SK-N-SH (cell line): ENCODE data around the gene SAMM50. TPM values are rescaled to one million over a fixed set of nuclear protein-coding genes. Genes with fewer than 3 reads are reported as not detected.

Experiments used
- CTCF ChIA-PET: fragments of 300-600, 350-600 bp; formaldehyde crosslinking; extraction: SDS; loops from one replicate; lab custom pipeline; 2021; lab: Yijun Ruan, JAX
- POLR2A ChIA-PET: fragments of 350-600 bp; sonication (Branson Sonifier 250); formaldehyde crosslinking; extraction: SDS; loops from one replicate; lab custom pipeline; 2020; ENCODE audit warnings: antibody characterized with exemption, inconsistent platforms; lab: Yijun Ruan, JAX
- DNase-seq: peaks from one replicate; pipeline ENCODE4 v3.0.0; 2012
- H2AFZ ChIP-seq: fragments of 200-600 bp; sonication (generic); 2 replicates; pipeline ENCODE4 v1.8.1; 2016; ENCODE audit warnings: antibody characterized with exemption, mild to moderate bottlenecking, low read depth
- H3F3A ChIP-seq: fragments of 200-600 bp; sonication (generic); replicated peaks from 2 replicates; pipeline ENCODE3; 2016; ENCODE audit warnings: antibody characterized with exemption, mild to moderate bottlenecking; ENCODE audit not compliant: insufficient read depth
- H3K27ac ChIP-seq, 2 experiments: fragments of 200-500 bp in 1 of 2; fragments of 200-600 bp in 1 of 2; sonication (Bioruptor generic) in 1 of 2; sonication (generic), shearing (Covaris generic) in 1 of 2; 2 replicates each; pipeline versions ENCODE4 v1.5.1 to v1.6.1; 2014 to 2016; ENCODE audit warnings: low read depth in 2 of 2, inconsistent platforms in 1 of 2, low read length in 1 of 2, mild to moderate bottlenecking in 1 of 2, mixed read lengths in 1 of 2
- H3K27me3 ChIP-seq: fragments of 200-600 bp; sonication (generic), shearing (Covaris generic); 2 replicates; pipeline ENCODE4 v1.6.1; 2016; ENCODE audit warnings: mixed run types; ENCODE audit not compliant: insufficient read depth
- H3K36me3 ChIP-seq, 2 experiments: fragments of 200-500 bp in 1 of 2; fragments of 200-600 bp in 1 of 2; sonication (Bioruptor generic) in 1 of 2; sonication (generic) in 1 of 2; replicated peaks in 1 of 2; 2 replicates each; pipeline versions ENCODE3 to v1.5.1; 2014 to 2016; ENCODE audit warnings: low read length in 1 of 2, mild to moderate bottlenecking in 1 of 2; ENCODE audit not compliant: insufficient read depth in 2 of 2, control insufficient read depth in 1 of 2
- H3K4me1 ChIP-seq, 2 experiments: fragments of 200-500 bp in 1 of 2; fragments of 200-600 bp in 1 of 2; sonication (Bioruptor generic) in 1 of 2; sonication (generic), shearing (Covaris generic) in 1 of 2; 2 replicates each; pipeline versions ENCODE4 v1.5.1 to v1.6.1; 2014 to 2016; ENCODE audit warnings: low read depth in 1 of 2, low read length in 1 of 2, mixed run types in 1 of 2; ENCODE audit not compliant: insufficient read depth in 2 of 2, control insufficient read depth in 1 of 2
- H3K4me2 ChIP-seq: fragments of 200-600 bp; sonication (generic), shearing (Covaris generic); 2 replicates; pipeline ENCODE4 v1.6.1; 2017; ENCODE audit warnings: mixed run types
- H3K4me3 ChIP-seq, 2 experiments: fragments of 200-500 bp in 1 of 2; fragments of 200-600 bp in 1 of 2; sonication (Bioruptor generic) in 1 of 2; sonication (generic), shearing (Covaris generic) in 1 of 2; 2 replicates each; pipeline versions ENCODE4 v1.5.1 to v1.8.1; 2014 to 2016; ENCODE audit warnings: low read depth in 2 of 2, inconsistent platforms in 1 of 2, low read length in 1 of 2, mild to moderate bottlenecking in 1 of 2, mixed read lengths in 1 of 2, moderate library complexity in 1 of 2
- H3K79me2 ChIP-seq: fragments of 200-600 bp; sonication (generic); 2 replicates; pipeline ENCODE4 v1.8.1; 2017; ENCODE audit warnings: mild to moderate bottlenecking; ENCODE audit not compliant: insufficient read depth
- H3K9ac ChIP-seq: fragments of 200-600 bp; sonication (generic); 2 replicates; pipeline ENCODE4 v1.6.1; 2017; ENCODE audit warnings: mixed run types
- H3K9me2 ChIP-seq: fragments of 200-600 bp; sonication (generic); 2 replicates; pipeline ENCODE4 v1.6.1; 2017; ENCODE audit warnings: mixed run types
- H3K9me3 ChIP-seq: fragments of 200-600 bp; sonication (generic); 2 replicates; pipeline ENCODE4 v1.6.1; 2017; ENCODE audit warnings: mixed run types, mild to moderate bottlenecking, moderate library complexity
- H4K20me1 ChIP-seq: fragments of 200-600 bp; sonication (generic); 2 replicates; pipeline ENCODE4 v1.6.1; 2017; ENCODE audit warnings: mild to moderate bottlenecking, mixed run types; ENCODE audit not compliant: insufficient read depth
- CHD2 ChIP-seq: fragments of 150-350 bp; IDR thresholded peaks from 2 replicates; pipeline ENCODE4 v1.6.1; 2018; ENCODE audit warnings: low read length; ENCODE audit not compliant: partially characterized antibody
- EP300 ChIP-seq, 2 experiments: IDR thresholded peaks; 2 replicates each; pipeline versions ENCODE4 v1.4.0 to v1.6.1; 2012; ENCODE audit warnings: borderline replicate concordance in 1 of 2, low read depth in 1 of 2, low read length in 1 of 2
- EZH2phosphoT487 ChIP-seq: fragments of 200-600 bp; sonication (generic); IDR thresholded peaks from 2 replicates; pipeline ENCODE4 v1.6.1; 2017; ENCODE audit warnings: low read depth, mixed run types, mild to moderate bottlenecking, antibody characterized with exemption, moderate library complexity, borderline replicate concordance
- FOSL2 ChIP-seq: IDR thresholded peaks from 2 replicates; pipeline ENCODE4 v1.4.0; 2012; ENCODE audit warnings: low read depth, mild to moderate bottlenecking, moderate library complexity, borderline replicate concordance
- GABPA ChIP-seq: IDR thresholded peaks from 2 replicates; pipeline ENCODE4 v1.4.0; 2012; ENCODE audit warnings: low read depth, mild to moderate bottlenecking
- JUND ChIP-seq: IDR thresholded peaks from 2 replicates; pipeline ENCODE4 v1.4.0; 2012
- MEF2A ChIP-seq: IDR thresholded peaks from 2 replicates; pipeline ENCODE4 v1.4.0; 2012; ENCODE audit warnings: low read depth, borderline replicate concordance
- POLR2AphosphoS5 ChIP-seq: IDR thresholded peaks from 2 replicates; pipeline ENCODE4 v1.6.1; 2012; ENCODE audit warnings: low read depth, low read length
- RAD21 ChIP-seq: IDR thresholded peaks from 2 replicates; pipeline ENCODE4 v1.6.1; 2012; ENCODE audit warnings: mild to moderate bottlenecking, low read length
- RFX5 ChIP-seq: IDR thresholded peaks from 2 replicates; pipeline ENCODE4 v1.6.1; 2012; ENCODE audit warnings: mild to moderate bottlenecking, improper control_type of control experiment, low read length
- RXRA ChIP-seq: IDR thresholded peaks from 2 replicates; pipeline ENCODE4 v1.4.0; 2012; ENCODE audit warnings: low read depth, mild to moderate bottlenecking, borderline replicate concordance
- SIN3A ChIP-seq: IDR thresholded peaks from 2 replicates; pipeline ENCODE4 v1.6.1; 2012; ENCODE audit warnings: low read depth, mild to moderate bottlenecking, low read length, moderate library complexity, borderline replicate concordance
- SMC3 ChIP-seq: IDR thresholded peaks from 2 replicates; pipeline ENCODE4 v1.6.1; 2012; ENCODE audit warnings: low read depth, low read length, improper control_type of control experiment
- YY1 ChIP-seq: IDR thresholded peaks from 2 replicates; pipeline ENCODE4 v1.4.0; 2012; ENCODE audit warnings: low read depth, mild to moderate bottlenecking
- WGBS: methylation state at CpG from one replicate; pipeline ENCODE4 v1.1.6; 2017; ENCODE audit warnings: low lambda C conversion rate; 5-methylcytosine and 5-hydroxymethylcytosine counted together
- polyA plus RNA-seq, 3 experiments: library from polyadenylated mRNA; depleted of rRNA; stranded (reverse); fragments of >200 nt; gene quantifications; 2 replicates each; pipeline ENCODE4 v1.2.3, GENCODE V29; 2012
- TF ChIP-seq, protein P1 (sequence below): fragments of 150-350 bp; IDR thresholded peaks from 2 replicates; pipeline ENCODE4 v1.6.1; 2017; ENCODE audit warnings: antibody characterized with exemption, low read length, low read depth, borderline replicate concordance
- TF ChIP-seq, protein P2 (sequence below): IDR thresholded peaks from 2 replicates; pipeline ENCODE4 v1.4.0; 2012; ENCODE audit warnings: low read depth, borderline replicate concordance
- TF ChIP-seq, protein P3 (sequence below): fragments of 200-600 bp; sonication (generic); IDR thresholded peaks from 2 replicates; pipeline ENCODE4 v1.6.1; 2017; ENCODE audit warnings: antibody characterized with exemption, mild to moderate bottlenecking, moderate library complexity

The SAMM50 gene
- polyA plus RNA-seq, 1 of the 3 experiments (the other 2 are of a cell fraction) = 49.6 TPM

DNA sequence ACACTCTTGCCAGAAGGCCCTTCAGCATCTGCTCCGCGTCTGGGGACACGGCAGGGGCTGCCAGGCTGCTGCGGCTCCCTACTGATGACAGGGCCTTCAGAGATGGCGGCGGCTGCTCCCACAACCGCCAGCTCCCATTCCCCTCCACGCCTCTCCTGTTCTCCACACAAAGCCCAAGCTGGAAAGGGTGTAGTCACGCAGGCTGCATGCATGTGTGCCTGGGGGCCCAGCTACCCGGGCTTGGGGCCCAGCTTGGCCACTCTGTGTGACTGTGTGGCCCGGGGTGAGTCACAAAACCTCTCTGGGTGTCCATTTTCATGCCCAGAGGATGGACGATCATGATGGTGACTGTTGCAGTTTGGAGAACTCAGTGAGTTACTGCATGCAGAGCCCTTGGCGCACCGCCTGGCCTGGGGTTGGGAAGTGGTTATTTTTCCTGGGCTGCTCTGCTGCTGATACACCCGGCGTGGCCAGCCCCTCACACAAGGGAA is 37.1 kb downstream of the SAMM50 start:
- Histone ChIP-seq H3K36me3 (peaks cover 47 to 90% of the 10 kb centered on the region in 2 experiments), H2AFZ (no peak overlapping the region), H3K4me3 (no peak overlapping the region), H3K4me2 (no peak overlapping the region), H3K79me2 (no peaks in the 10 kb centered on the region), H3K9ac (no peak overlapping the region), H3F3A (peaks cover 7% of the 10 kb centered on the region), H3K4me1 (peaks cover 0 to 6% of the 10 kb centered on the region in 2 experiments; a peak in 1 of 4 replicates), H4K20me1 (peaks cover 4% of the 10 kb centered on the region; the same call in 1 of the 2 replicates), H3K27me3 (no peaks in the 10 kb centered on the region), H3K9me3 (no peaks in the 10 kb centered on the region), H3K27ac (no peak overlapping the region), H3K9me2 (no peaks in the 10 kb centered on the region)
- ChIA-PET CTCF (interaction anchor here (0.7 to 8.2 kb wide), 40 partner anchors 8 to 693 kb away, joined by 3 to 234 read pairs (median 8); partner anchors contain the start of gene PARVB), POLR2A (no interaction called here)
- TF ChIP-seq FOSL2 (no peak), RAD21 (no peak), CHD2 (no peak), JUND (no peak), MEF2A (no peak), EP300 (IDR thresholded peaks at IDR 0.05; ENCODE audit: borderline replicate concordance in 1 of 2, low read depth in 1 of 2, low read length in 1 of 2) (no peak), SIN3A (no peak), POLR2AphosphoS5 (no peak), RXRA (no peak), YY1 (no peak), EZH2phosphoT487 (no peak)
- TF ChIP-seq, protein P1, sequence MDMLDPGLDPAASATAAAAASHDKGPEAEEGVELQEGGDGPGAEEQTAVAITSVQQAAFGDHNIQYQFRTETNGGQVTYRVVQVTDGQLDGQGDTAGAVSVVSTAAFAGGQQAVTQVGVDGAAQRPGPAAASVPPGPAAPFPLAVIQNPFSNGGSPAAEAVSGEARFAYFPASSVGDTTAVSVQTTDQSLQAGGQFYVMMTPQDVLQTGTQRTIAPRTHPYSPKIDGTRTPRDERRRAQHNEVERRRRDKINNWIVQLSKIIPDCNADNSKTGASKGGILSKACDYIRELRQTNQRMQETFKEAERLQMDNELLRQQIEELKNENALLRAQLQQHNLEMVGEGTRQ = no peak
- TF ChIP-seq, protein P2, sequence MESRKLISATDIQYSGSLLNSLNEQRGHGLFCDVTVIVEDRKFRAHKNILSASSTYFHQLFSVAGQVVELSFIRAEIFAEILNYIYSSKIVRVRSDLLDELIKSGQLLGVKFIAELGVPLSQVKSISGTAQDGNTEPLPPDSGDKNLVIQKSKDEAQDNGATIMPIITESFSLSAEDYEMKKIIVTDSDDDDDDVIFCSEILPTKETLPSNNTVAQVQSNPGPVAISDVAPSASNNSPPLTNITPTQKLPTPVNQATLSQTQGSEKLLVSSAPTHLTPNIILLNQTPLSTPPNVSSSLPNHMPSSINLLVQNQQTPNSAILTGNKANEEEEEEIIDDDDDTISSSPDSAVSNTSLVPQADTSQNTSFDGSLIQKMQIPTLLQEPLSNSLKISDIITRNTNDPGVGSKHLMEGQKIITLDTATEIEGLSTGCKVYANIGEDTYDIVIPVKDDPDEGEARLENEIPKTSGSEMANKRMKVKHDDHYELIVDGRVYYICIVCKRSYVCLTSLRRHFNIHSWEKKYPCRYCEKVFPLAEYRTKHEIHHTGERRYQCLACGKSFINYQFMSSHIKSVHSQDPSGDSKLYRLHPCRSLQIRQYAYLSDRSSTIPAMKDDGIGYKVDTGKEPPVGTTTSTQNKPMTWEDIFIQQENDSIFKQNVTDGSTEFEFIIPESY = no peak
- 90% methylated on average over 9 of the region's 16 CpGs for WGBS
- DNase-seq = peak; percentile 33

DNA sequence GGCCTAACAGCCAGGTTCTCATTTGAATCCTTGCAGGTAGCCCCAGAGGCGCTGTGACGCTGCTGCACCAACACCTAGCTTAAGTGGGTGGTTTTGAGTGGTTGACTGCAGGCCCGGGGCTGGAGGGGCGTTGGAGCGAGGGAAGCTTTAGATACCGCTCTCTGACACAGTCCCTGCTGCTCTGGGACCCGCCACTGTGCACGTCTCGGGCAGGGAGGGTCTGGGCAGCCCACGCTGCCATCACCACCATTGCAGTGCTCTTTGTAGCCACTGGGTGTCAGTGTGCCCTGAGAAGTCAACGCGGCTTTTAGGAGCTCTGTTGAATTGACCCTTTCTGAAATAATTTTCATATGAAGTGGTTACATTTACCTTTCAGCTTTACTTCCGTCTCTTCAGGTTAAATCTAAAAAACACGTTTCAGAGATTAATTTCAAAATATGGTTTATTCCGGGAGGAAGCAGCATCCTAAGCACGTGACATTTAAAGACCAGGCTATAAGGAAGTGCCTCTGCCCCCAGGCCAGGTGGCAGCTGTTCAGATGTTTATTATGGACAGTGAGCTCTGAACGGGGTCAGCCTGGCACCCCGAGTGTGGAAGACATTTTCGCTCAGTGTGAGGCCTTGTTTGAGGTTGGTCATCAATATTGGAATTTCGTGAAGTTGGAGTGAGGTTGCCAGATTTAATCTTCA is 38.0 kb downstream of the SAMM50 start:
- H3K4me1 ChIP-seq = peaks cover 0 to 6% of the 10 kb centered on the region in 2 experiments; a peak in 1 of 4 replicates
- ChIA-PET CTCF (interaction anchor here (0.6 to 8.2 kb wide), 80 partner anchors 8 to 692 kb away, joined by 3 to 234 read pairs (median 4); partner anchors contain the start of genes PARVB and PARVG), POLR2A (interaction anchor here (0.9 to 1.0 kb wide), 2 partner anchors 9 to 92 kb away, joined by 3 read pairs; no protein-coding TSS in a partner anchor)
- no peaks in the 10 kb centered on the region for H3K9me3 ChIP-seq
- H3K36me3 ChIP-seq = peaks cover 51 to 85% of the 10 kb centered on the region in 2 experiments
- no peaks in the 10 kb centered on the region for H3K9me2 ChIP-seq
- H3K27ac ChIP-seq = no peak overlapping the region; a peak in 1 of 4 replicates
- no peak overlapping the region for H2AFZ ChIP-seq
- no peak overlapping the region for H3K4me2 ChIP-seq
- peak overlapping the region in 1 of 2 experiments; percentile 27; a peak in 1 of 4 replicates for H3K4me3 ChIP-seq
- TF ChIP-seq SMC3 = peak; percentile 86
- TF ChIP-seq RAD21 = peak; percentile 91
- TF ChIP-seq RFX5 = no peak
- no peak for TF ChIP-seq GABPA
- TF ChIP-seq JUND = no peak
- TF ChIP-seq, protein P3, sequence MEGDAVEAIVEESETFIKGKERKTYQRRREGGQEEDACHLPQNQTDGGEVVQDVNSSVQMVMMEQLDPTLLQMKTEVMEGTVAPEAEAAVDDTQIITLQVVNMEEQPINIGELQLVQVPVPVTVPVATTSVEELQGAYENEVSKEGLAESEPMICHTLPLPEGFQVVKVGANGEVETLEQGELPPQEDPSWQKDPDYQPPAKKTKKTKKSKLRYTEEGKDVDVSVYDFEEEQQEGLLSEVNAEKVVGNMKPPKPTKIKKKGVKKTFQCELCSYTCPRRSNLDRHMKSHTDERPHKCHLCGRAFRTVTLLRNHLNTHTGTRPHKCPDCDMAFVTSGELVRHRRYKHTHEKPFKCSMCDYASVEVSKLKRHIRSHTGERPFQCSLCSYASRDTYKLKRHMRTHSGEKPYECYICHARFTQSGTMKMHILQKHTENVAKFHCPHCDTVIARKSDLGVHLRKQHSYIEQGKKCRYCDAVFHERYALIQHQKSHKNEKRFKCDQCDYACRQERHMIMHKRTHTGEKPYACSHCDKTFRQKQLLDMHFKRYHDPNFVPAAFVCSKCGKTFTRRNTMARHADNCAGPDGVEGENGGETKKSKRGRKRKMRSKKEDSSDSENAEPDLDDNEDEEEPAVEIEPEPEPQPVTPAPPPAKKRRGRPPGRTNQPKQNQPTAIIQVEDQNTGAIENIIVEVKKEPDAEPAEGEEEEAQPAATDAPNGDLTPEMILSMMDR = peak; percentile 98
- no peaks in the 10 kb centered on the region for H3K79me2 ChIP-seq
- H3K9ac ChIP-seq = no peak overlapping the region
- peak; percentile 88 for DNase-seq
- no peaks in the 10 kb centered on the region for H3K27me3 ChIP-seq
- 31% methylated on average over 17 of the region's 20 CpGs for WGBS
- H3F3A ChIP-seq = peaks cover 7% of the 10 kb centered on the region
- peaks cover 4% of the 10 kb centered on the region; the same call in 1 of the 2 replicates for H4K20me1 ChIP-seq
